ENCODE results near the gene KDM1B. TPM values are rescaled to one million over a fixed set of nuclear protein-coding genes. Genes with fewer than 3 reads are reported as not detected.

The KDM1B gene
- total and polyA plus RNA-seq, 9 of the 15 experiments (the other 6 are each of a cell fraction or from before 2014, with no cell fraction given): 1.4 to 58.9 (median 36.3) TPM

DNA sequence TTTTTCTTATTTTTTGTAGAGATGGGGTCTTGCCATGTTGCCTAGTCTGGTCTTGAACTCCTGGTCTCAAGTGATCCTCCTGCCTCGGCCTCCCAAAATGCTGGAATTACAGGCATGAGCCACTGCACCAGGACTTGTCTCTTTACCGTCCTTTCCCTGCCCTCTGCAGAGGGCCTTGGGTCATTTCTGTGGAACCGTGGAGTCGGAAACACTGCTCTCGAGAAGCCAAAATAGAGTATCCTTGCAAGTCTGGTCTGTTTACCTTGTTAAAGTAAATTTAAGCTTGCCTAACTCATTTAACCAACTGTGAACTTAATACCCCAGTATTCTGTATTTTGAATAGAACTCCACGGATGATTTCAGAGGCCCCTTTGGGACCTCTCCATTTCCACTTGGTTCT lies 51.4 kb downstream of the KDM1B start:
- Histone ChIP-seq H3K4me2 (ENCODE audit: insufficient read depth, low read length) (no peak overlapping the region), H3K9ac (ENCODE audit: insufficient read depth in 1 of 2, low read depth in 2 of 2, low read length in 2 of 2) (no peak overlapping the region), H3K36me3 (ENCODE audit: control insufficient read depth, insufficient read depth, low read length) (peaks cover 46% of the 10 kb centered on the region), H3K4me3 (no peak overlapping the region), H3K79me2 (ENCODE audit: control insufficient read depth, insufficient read depth, low read length) (no peaks in the 10 kb centered on the region), H4K20me1 (replicated peaks; ENCODE audit: control insufficient read depth, insufficient read depth, low read length) (no peaks in the 10 kb centered on the region), H3K27ac (ENCODE audit: extremely low read depth, low read depth, low read length) (no peak overlapping the region), H3K9me3 (replicated peaks; ENCODE audit: control insufficient read depth, insufficient read depth, low read depth, low read length) (no peaks in the 10 kb centered on the region), H2AFZ (ENCODE audit: low read depth, low read length) (no peak overlapping the region), H3K4me1 (replicated peaks in 1 of 2; ENCODE audit: control insufficient read depth in 2 of 2, insufficient read depth in 2 of 2, low read length in 2 of 2) (no peaks in the 10 kb centered on the region), H3K27me3 (ENCODE audit: control insufficient read depth in 2 of 2, insufficient read depth in 2 of 2, low read length in 2 of 2) (no peaks in the 10 kb centered on the region), H3K9me1 (ENCODE audit: control insufficient read depth, insufficient read depth, low read length) (no peaks in the 10 kb centered on the region)
- ATAC-seq: no peak
- no TSS peak for BruUV-seq (replicated peaks)
- in situ Hi-C loops (cut with MboI) (no loop called here), intact Hi-C loops (cut with micrococcal nuclease) (no loop called here)
- DNase-seq (ENCODE audit: extremely low read depth in 1 of 4, low spot score in 3 of 4): no peak
- POLR2A ChIA-PET: interaction anchor here (1.8 kb wide), 1 partner anchor 13 kb away, joined by 7 read pairs; no protein-coding TSS in a partner anchor
- WGBS (ENCODE audit: insufficient coverage, low coverage, missing lambda C conversion rate): 85% methylated on average over 6 of the region's 6 CpGs
- CTCF ChIA-PET (ENCODE audit: low intra/inter-chr PET ratio): no interaction called here
- no peak for FAIRE-seq
- TF ChIP-seq, protein P1, sequence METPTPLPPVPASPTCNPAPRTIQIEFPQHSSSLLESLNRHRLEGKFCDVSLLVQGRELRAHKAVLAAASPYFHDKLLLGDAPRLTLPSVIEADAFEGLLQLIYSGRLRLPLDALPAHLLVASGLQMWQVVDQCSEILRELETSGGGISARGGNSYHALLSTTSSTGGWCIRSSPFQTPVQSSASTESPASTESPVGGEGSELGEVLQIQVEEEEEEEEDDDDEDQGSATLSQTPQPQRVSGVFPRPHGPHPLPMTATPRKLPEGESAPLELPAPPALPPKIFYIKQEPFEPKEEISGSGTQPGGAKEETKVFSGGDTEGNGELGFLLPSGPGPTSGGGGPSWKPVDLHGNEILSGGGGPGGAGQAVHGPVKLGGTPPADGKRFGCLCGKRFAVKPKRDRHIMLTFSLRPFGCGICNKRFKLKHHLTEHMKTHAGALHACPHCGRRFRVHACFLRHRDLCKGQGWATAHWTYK (CRISPR knock-in tag; IDR thresholded peaks at IDR 0.05): no peak
- TF ChIP-seq MAFF (IDR thresholded peaks at IDR 0.05; ENCODE audit: low read length): no peak
- TF ChIP-seq NBN (IDR thresholded peaks at IDR 0.05; ENCODE audit: low read depth): no peak
- TF ChIP-seq PML (IDR thresholded peaks at IDR 0.05; ENCODE audit: low read length): no peak
- TF ChIP-seq LARP7 (IDR thresholded peaks at IDR 0.05): no peak
- no peak for TF ChIP-seq SETDB1 (IDR thresholded peaks at IDR 0.05; ENCODE audit: low read length)
- TF ChIP-seq NR2C2 (CRISPR knock-in tag; IDR thresholded peaks at IDR 0.05): no peak
- no peak for TF ChIP-seq NR2C2 (tag; IDR thresholded peaks at IDR 0.05)
- no peak for TF ChIP-seq CBX1 (IDR thresholded peaks at IDR 0.05; ENCODE audit: low read depth)
- no peak for TF ChIP-seq ELF4 (CRISPR knock-in tag; IDR thresholded peaks at IDR 0.05)
- TF ChIP-seq PRPF4 (IDR thresholded peaks at IDR 0.05; ENCODE audit: insufficient read depth, low read depth, low read length, poor library complexity, severe bottlenecking): no peak
- TF ChIP-seq GMEB1 (CRISPR knock-in tag; IDR thresholded peaks at IDR 0.05): no peak
- TF ChIP-seq, protein P2, sequence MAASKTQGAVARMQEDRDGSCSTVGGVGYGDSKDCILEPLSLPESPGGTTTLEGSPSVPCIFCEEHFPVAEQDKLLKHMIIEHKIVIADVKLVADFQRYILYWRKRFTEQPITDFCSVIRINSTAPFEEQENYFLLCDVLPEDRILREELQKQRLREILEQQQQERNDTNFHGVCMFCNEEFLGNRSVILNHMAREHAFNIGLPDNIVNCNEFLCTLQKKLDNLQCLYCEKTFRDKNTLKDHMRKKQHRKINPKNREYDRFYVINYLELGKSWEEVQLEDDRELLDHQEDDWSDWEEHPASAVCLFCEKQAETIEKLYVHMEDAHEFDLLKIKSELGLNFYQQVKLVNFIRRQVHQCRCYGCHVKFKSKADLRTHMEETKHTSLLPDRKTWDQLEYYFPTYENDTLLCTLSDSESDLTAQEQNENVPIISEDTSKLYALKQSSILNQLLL (CRISPR knock-in tag; IDR thresholded peaks at IDR 0.05; ENCODE audit: borderline replicate concordance): no peak
- no peak for TF ChIP-seq KLF6 (CRISPR knock-in tag; IDR thresholded peaks at IDR 0.05; ENCODE audit: borderline replicate concordance)
- no peak for TF ChIP-seq ZC3H4 (CRISPR knock-in tag; IDR thresholded peaks at IDR 0.05; ENCODE audit: borderline replicate concordance)
- TF ChIP-seq CEBPZ (IDR thresholded peaks at IDR 0.05; ENCODE audit: borderline replicate concordance, low read depth, low read length): no peak
- TF ChIP-seq SMAD4 (CRISPR knock-in tag; conservative IDR thresholded peaks at IDR 0.05): no peak
- no peak for TF ChIP-seq PHF20 (IDR thresholded peaks at IDR 0.05; ENCODE audit: partially characterized antibody)

Measured in K562 (cell line).